Ramos (cell line): ENCODE measurements around the gene RNF113A.
"Not testable (repeated sequence)": the region's sequence is repeated elsewhere in the genome, so short reads cannot be mapped to it uniquely, and the experiment has no call there.

Experiments
- in situ Hi-C: fragments of 300-500 bp; cut with MboI; formaldehyde crosslinking; loops from one replicate; pipeline ENCODE4 v1.14.3; 2022; ENCODE audit warnings: low sequenced_read_pairs; ENCODE audit not compliant: unreplicated experiment

The RNF113A gene

GRCh38 chrX:119852382-119853353 lies 18.9 kb downstream of the RNF113A start, which contains the start of gene UPF3B:
UPF3B (minus strand) TSS chrX:119852963; CDS start chrX:119852928, 35 bp downstream.
- in situ Hi-C loops = no loop called here

DNA sequence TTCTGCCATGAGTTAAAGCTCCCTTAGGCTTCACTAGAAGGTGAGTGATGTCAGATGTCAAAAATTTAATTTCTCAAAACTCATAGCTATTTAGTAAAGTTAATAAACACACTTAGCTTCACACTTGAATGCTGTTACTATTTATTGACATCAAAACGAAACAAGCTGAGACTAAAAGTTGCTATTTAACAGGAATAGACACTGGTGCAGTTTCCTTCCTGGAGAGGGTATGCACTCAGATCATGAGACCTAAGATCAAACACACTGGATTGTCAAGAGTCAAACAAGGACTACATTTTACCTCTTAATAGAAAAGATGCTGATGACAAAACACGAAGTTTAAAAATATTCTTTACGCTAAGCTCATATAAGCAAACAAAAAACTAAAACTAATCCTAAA lies 37.6 kb downstream of the RNF113A start:
- in situ Hi-C loops = no loop called here

DNA sequence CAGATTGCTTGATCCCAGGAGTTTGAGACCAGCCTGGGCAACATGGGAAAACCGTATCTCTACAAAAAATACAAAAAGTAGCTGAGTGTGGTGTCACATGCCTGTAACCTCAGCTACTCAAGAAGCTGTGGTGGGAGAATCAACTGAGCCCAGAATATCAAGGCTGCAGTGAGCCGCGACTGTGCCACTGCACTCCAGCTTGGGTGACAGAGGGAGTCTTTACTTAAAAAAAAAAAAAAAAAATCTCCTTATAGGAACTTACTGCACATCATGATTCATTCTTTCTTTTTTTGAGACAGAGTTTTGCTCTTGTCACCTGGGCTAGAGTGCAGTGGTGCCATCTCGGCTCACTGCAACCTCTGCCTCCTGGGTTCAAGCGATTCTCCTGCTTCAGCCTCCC lies 43.1 kb downstream of the RNF113A start:
- in situ Hi-C loops = no loop called here

DNA sequence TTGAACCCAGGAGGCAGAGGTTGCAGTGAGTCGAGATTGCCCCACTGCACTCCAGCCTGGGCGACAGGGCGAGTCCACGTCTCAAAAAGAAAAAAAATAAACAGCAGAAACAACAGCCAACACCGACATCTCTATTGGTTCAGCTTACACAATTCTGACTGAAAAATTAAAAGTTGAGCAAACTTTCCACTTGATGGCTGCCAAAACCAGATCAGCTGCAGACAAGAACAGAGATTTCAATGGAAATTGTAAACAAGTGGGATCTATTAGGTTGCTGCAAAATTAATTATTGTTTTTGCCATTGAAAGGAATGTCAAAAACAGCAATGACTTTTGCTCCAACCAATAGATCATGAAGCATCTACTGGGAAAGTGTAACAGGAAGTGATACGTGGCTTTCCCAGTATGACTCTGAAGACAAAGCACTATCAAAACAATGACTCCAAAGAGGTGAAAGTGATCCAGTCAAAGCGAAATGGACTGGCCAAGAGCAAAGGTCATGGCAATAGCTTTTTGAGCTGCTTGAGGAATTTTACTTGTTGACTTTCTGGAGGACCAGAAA lies 45.1 kb downstream of the RNF113A start:
- in situ Hi-C loops = no loop called here

- in situ Hi-C loops = not testable (repeated sequence)
Measured at GRCh38 chrX:119824221-119824620, 47.3 kb downstream of the RNF113A start.

GRCh38 chrX:119821703-119822102 lies 49.8 kb downstream of the RNF113A start:
- in situ Hi-C loops = not testable (repeated sequence)
